Naive thymus-derived CD4-positive, alpha-beta T cell (primary cell): Measurements from ENCODE around the gene RO60. TPM values are rescaled to one million over a fixed set of nuclear protein-coding genes. Genes with fewer than 3 reads are reported as not detected.

ENCODE experiments used
- ATAC-seq: fragments of 150-1000 bp; cut with Tn5 transposase; 2 replicates; pipeline ENCODE4 v1.10.0; 2021; ENCODE audit warnings: mild to moderate bottlenecking, moderate library complexity
- CTCF ChIA-PET: fragments of 350-600 bp; sonication (Branson Sonifier 250); formaldehyde crosslinking; loops from one replicate; lab custom pipeline; 2021; ENCODE audit warnings: antibody characterized with exemption; lab: Charles Lee
- POLR2A ChIA-PET: fragments of 350-600 bp; sonication (Branson Sonifier 250); formaldehyde crosslinking; loops from one replicate; lab custom pipeline; 2021; ENCODE audit warnings: antibody characterized with exemption, inconsistent platforms; lab: Charles Lee
- DNase-seq, 9 donors: peaks; one replicate each; pipeline versions ENCODE4 v3.0.0 to v3.0.0-alpha.2; 2020 to 2022; ENCODE audit warnings: mixed read lengths in 1 of 9
- H3K27ac ChIP-seq: one replicate; pipeline ENCODE4 v1.7.0; 2013; ENCODE audit warnings: mild to moderate bottlenecking, low read depth, low read length, moderate library complexity
- H3K27me3 ChIP-seq, 2 donors: one replicate each; pipeline ENCODE4 v1.7.0; 2013; ENCODE audit warnings: low read length in 2 of 2, mild to moderate bottlenecking in 2 of 2, moderate library complexity in 2 of 2; ENCODE audit not compliant: control insufficient read depth in 2 of 2, insufficient read depth in 2 of 2
- H3K36me3 ChIP-seq, 3 experiments: 1 replicate in 2 of 3; 2 replicates in 1 of 3; pipeline ENCODE4 v1.7.0; 2013; ENCODE audit warnings: low read length in 3 of 3, mild to moderate bottlenecking in 3 of 3, moderate library complexity in 1 of 3; ENCODE audit not compliant: insufficient read depth in 3 of 3, control insufficient read depth in 2 of 3
- H3K4me1 ChIP-seq, 2 donors: one replicate each; pipeline ENCODE4 v1.7.0; 2013; ENCODE audit warnings: low read length in 2 of 2, mild to moderate bottlenecking in 2 of 2, moderate library complexity in 1 of 2; ENCODE audit not compliant: control insufficient read depth in 2 of 2, insufficient read depth in 2 of 2
- H3K4me3 ChIP-seq: 2 replicates; pipeline ENCODE4 v1.7.0; 2013; ENCODE audit warnings: mild to moderate bottlenecking, low read length
- H3K9me3 ChIP-seq, 3 experiments: 1 replicate in 2 of 3; 2 replicates in 1 of 3; pipeline ENCODE4 v1.7.0; 2013; ENCODE audit warnings: low read length in 3 of 3; ENCODE audit not compliant: control insufficient read depth in 2 of 3
- H3K27ac Mint-ChIP-seq, 9 donors: one replicate each; pipeline ENCODE4 v1.8.0; 2020 to 2022; ENCODE audit warnings: mixed read lengths in 9 of 9, mild to moderate bottlenecking in 8 of 9, moderate library complexity in 5 of 9, inconsistent platforms in 2 of 9
- H3K27me3 Mint-ChIP-seq, 5 donors: one replicate each; pipeline ENCODE4 v1.8.0; 2021 to 2022; ENCODE audit warnings: mixed read lengths in 5 of 5, mild to moderate bottlenecking in 1 of 5
- H3K36me3 Mint-ChIP-seq, 5 donors: one replicate each; pipeline ENCODE4 v1.8.0; 2020 to 2022; ENCODE audit warnings: mixed read lengths in 5 of 5, mild to moderate bottlenecking in 3 of 5, inconsistent platforms in 1 of 5
- H3K4me1 Mint-ChIP-seq, 7 donors: one replicate each; pipeline ENCODE4 v1.8.0; 2020 to 2022; ENCODE audit warnings: mixed read lengths in 7 of 7, mild to moderate bottlenecking in 3 of 7, inconsistent platforms in 1 of 7
- H3K4me3 Mint-ChIP-seq, 10 donors: one replicate each; pipeline ENCODE4 v1.8.0; 2020 to 2022; ENCODE audit warnings: mild to moderate bottlenecking in 10 of 10, mixed read lengths in 10 of 10, moderate library complexity in 6 of 10, inconsistent platforms in 2 of 10
- H3K9me3 Mint-ChIP-seq, 11 donors: one replicate each; pipeline ENCODE4 v1.8.0; 2020 to 2022; ENCODE audit warnings: mixed read lengths in 11 of 11, mild to moderate bottlenecking in 4 of 11, inconsistent platforms in 1 of 11, moderate library complexity in 1 of 11
- intact Hi-C, 2 donors: fragments of 100-400 bp; cut with micrococcal nuclease; formaldehyde crosslinking; loops; one replicate each; pipeline ENCODE4 v1.15.1; 2023
- polyA plus RNA-seq, 2 donors: library from polyadenylated mRNA; unstranded; fragments of 300-500 nt; fragmentation: Illumina TruSeq; gene quantifications; one replicate each; pipeline ENCODE4 v1.2.3, GENCODE V29; 2021
- total RNA-seq, 6 experiments: library from RNA in 5 of 6; stranded (reverse) in 5 of 6; gene quantifications; 1 replicate in 5 of 6; 2 replicates in 1 of 6; pipeline ENCODE4 v1.2.3 and lab custom pipeline; 2021 to 2026

The RO60 gene
- total and polyA plus RNA-seq, 7 experiments from 2014 or later: 49.8 to 109 (median 67.6) TPM

- peaks cover 0 to 5% (median 0%) of the 10 kb centered on the region in 3 experiments for H3K36me3 ChIP-seq
- Mint-ChIP-seq H3K36me3 (peaks cover 0 to 15% (median 7%) of the 10 kb centered on the region in 5 donors), H3K27ac (peak overlapping the region; percentile 97 to 100 (median 98)), H3K27me3 (no peaks in the 10 kb centered on the region), H3K4me3 (peak overlapping the region; percentile 93 to 100 (median 98)), H3K4me1 (peaks cover 46 to 78% (median 74%) of the 10 kb centered on the region in 7 donors), H3K9me3 (peaks cover 0 to 6% (median 0%) of the 10 kb centered on the region in 11 donors)
- ATAC-seq (peak; percentile 28), DNase-seq (peak; percentile 23 to 67 (median 43))
- intact Hi-C loops: loop anchor here (1.0 to 10.0 kb wide), 11 partner anchors 11 to 1230 kb away; partner anchors contain the start of genes CDC73 (in 2 of the 2), GLRX2 (in 2 of the 2), RGS1 (in 1 of the 2) and RGS2 (in 1 of the 2)
- H3K27me3 ChIP-seq: no peaks in the 10 kb centered on the region
- ChIA-PET POLR2A (interaction anchor here (0.5 to 2.0 kb wide), 15 partner anchors 9 to 542 kb away, joined by 3 to 19 read pairs (median 4); partner anchors contain the start of genes CDC73 and RGS2), CTCF (interaction anchor here (1.0 to 3.1 kb wide), 4 partner anchors 29 to 1231 kb away, joined by 3 to 18 read pairs (median 4); partner anchors contain the start of gene CDC73)
- H3K4me3 ChIP-seq: peak overlapping the region; percentile 96
- peaks cover 22 to 30% of the 10 kb centered on the region in 2 donors for H3K4me1 ChIP-seq
- H3K9me3 ChIP-seq: no peaks in the 10 kb centered on the region
- H3K27ac ChIP-seq: peak overlapping the region; percentile 89
Measured at GRCh38 chr1:193058529-193059281, 707 bp upstream of the RO60 start.

GRCh38 chr1:193060115-193060403 lies 647 bp downstream of the RO60 start:
- Mint-ChIP-seq H3K4me1 (peaks cover 49 to 77% (median 71%) of the 10 kb centered on the region in 7 donors), H3K9me3 (peaks cover 0 to 6% (median 0%) of the 10 kb centered on the region in 11 donors), H3K36me3 (peaks cover 0 to 13% (median 7%) of the 10 kb centered on the region in 5 donors), H3K4me3 (peak overlapping the region; percentile 93 to 100 (median 98)), H3K27me3 (no peaks in the 10 kb centered on the region), H3K27ac (peak overlapping the region; percentile 97 to 100 (median 98))
- H3K36me3 ChIP-seq: peaks cover 0 to 5% (median 0%) of the 10 kb centered on the region in 3 experiments
- ATAC-seq: no peak
- ChIA-PET POLR2A (interaction anchor here (1.0 to 1.7 kb wide), 2 partner anchors 62 to 66 kb away, joined by 3 to 4 read pairs; partner anchors contain the start of gene CDC73), CTCF (interaction anchor here (0.7 kb wide), 1 partner anchor 870 kb away, joined by 3 read pairs; no protein-coding TSS in a partner anchor)
- intact Hi-C loops: loop anchor here (10.0 kb wide), 2 partner anchors 995 to 1235 kb away; no protein-coding TSS in a partner anchor
- DNase-seq: peak in 1 of 9 donors; percentile 7
- H3K4me3 ChIP-seq: peak overlapping the region; percentile 96
- peaks cover 22 to 30% of the 10 kb centered on the region in 2 donors for H3K4me1 ChIP-seq
- H3K27ac ChIP-seq: peak overlapping the region; percentile 89
- no peaks in the 10 kb centered on the region for H3K9me3 ChIP-seq
- no peaks in the 10 kb centered on the region for H3K27me3 ChIP-seq

GRCh38 chr1:193060406-193060805 lies 994 bp downstream of the RO60 start:
- Histone ChIP-seq H3K9me3 (no peaks in the 10 kb centered on the region), H3K4me3 (peak overlapping the region; percentile 96), H3K4me1 (peaks cover 22 to 30% of the 10 kb centered on the region in 2 donors), H3K36me3 (peaks cover 0 to 5% (median 0%) of the 10 kb centered on the region in 3 experiments), H3K27ac (peak overlapping the region; percentile 89), H3K27me3 (no peaks in the 10 kb centered on the region)
- H3K4me3 Mint-ChIP-seq: peak overlapping the region; percentile 93 to 100 (median 98)
- ChIA-PET POLR2A (interaction anchor here (0.7 to 1.7 kb wide), 4 partner anchors 61 to 253 kb away, joined by 3 to 4 read pairs (median 4); partner anchors contain the start of gene CDC73), CTCF (interaction anchor here (0.7 kb wide), 1 partner anchor 869 kb away, joined by 3 read pairs; no protein-coding TSS in a partner anchor)
- ATAC-seq: no peak
- H3K27me3 Mint-ChIP-seq: no peaks in the 10 kb centered on the region
- H3K27ac Mint-ChIP-seq: peak overlapping the region; percentile 75 to 99 (median 97)
- intact Hi-C loops: loop anchor here (10.0 kb wide), 2 partner anchors 994 to 1234 kb away; no protein-coding TSS in a partner anchor
- no peak for DNase-seq
- H3K4me1 Mint-ChIP-seq: peaks cover 52 to 79% (median 72%) of the 10 kb centered on the region in 7 donors
- peaks cover 0 to 13% (median 7%) of the 10 kb centered on the region in 5 donors for H3K36me3 Mint-ChIP-seq
- H3K9me3 Mint-ChIP-seq: peaks cover 0 to 6% (median 0%) of the 10 kb centered on the region in 11 donors

- H3K27ac Mint-ChIP-seq: peak overlapping the region; percentile 1 to 99 (median 57)
- ChIA-PET CTCF (interaction anchor here (0.7 kb wide), 1 partner anchor 869 kb away, joined by 3 read pairs; no protein-coding TSS in a partner anchor), POLR2A (interaction anchor here (0.7 to 1.7 kb wide), 4 partner anchors 61 to 253 kb away, joined by 3 to 4 read pairs (median 4); partner anchors contain the start of gene CDC73)
- ATAC-seq (no peak), DNase-seq (peak in 1 of 9 donors; percentile 20)
- peak overlapping the region; percentile 68 to 100 (median 98) for H3K4me3 Mint-ChIP-seq
- Histone ChIP-seq H3K4me1 (peaks cover 22 to 30% of the 10 kb centered on the region in 2 donors), H3K36me3 (peaks cover 0 to 5% (median 0%) of the 10 kb centered on the region in 3 experiments), H3K27ac (peak overlapping the region; percentile 89), H3K4me3 (peak overlapping the region; percentile 96), H3K9me3 (no peaks in the 10 kb centered on the region), H3K27me3 (no peaks in the 10 kb centered on the region)
- H3K27me3 Mint-ChIP-seq: no peaks in the 10 kb centered on the region
- H3K36me3 Mint-ChIP-seq: peaks cover 0 to 13% (median 7%) of the 10 kb centered on the region in 5 donors
- intact Hi-C loops: loop anchor here (10.0 kb wide), 2 partner anchors 994 to 1234 kb away; no protein-coding TSS in a partner anchor
- peaks cover 56 to 84% (median 77%) of the 10 kb centered on the region in 7 donors for H3K4me1 Mint-ChIP-seq
- peaks cover 0 to 6% (median 0%) of the 10 kb centered on the region in 11 donors for H3K9me3 Mint-ChIP-seq
Measured at GRCh38 chr1:193060938-193061337, 1.5 kb downstream of the RO60 start.

- Histone ChIP-seq H3K4me1 (peaks cover 16 to 27% of the 10 kb centered on the region in 2 donors), H3K4me3 (no peak overlapping the region), H3K27me3 (no peaks in the 10 kb centered on the region), H3K9me3 (no peaks in the 10 kb centered on the region), H3K27ac (no peak overlapping the region), H3K36me3 (peaks cover 0 to 5% (median 0%) of the 10 kb centered on the region in 3 experiments)
- DNase-seq (no peak), ATAC-seq (no peak)
- ChIA-PET POLR2A (interaction anchor here (1.0 kb wide), 1 partner anchor 7 kb away, joined by 4 read pairs; no protein-coding TSS in a partner anchor), CTCF (no interaction called here)
- H3K4me3 Mint-ChIP-seq: no peak overlapping the region
- peaks cover 51 to 87% (median 75%) of the 10 kb centered on the region in 7 donors for H3K4me1 Mint-ChIP-seq
- H3K36me3 Mint-ChIP-seq: peaks cover 0 to 16% (median 7%) of the 10 kb centered on the region in 5 donors
- H3K9me3 Mint-ChIP-seq: peaks cover 0 to 6% (median 0%) of the 10 kb centered on the region in 11 donors
- H3K27me3 Mint-ChIP-seq: no peaks in the 10 kb centered on the region
- intact Hi-C loops: loop anchor here (10.0 kb wide), 2 partner anchors 992 to 1232 kb away; no protein-coding TSS in a partner anchor
- peak overlapping the region in 2 of 9 donors; percentile 8 to 35 for H3K27ac Mint-ChIP-seq
Measured at GRCh38 chr1:193062698-193063463, 3.5 kb downstream of the RO60 start.
